Right atrium auricular region (tissue), 2 donors: ENCODE data around the gene MYO5B. TPM values are rescaled to one million over a fixed set of nuclear protein-coding genes. Genes with fewer than 3 reads are reported as not detected.

Source experiments
- DNase-seq: peaks from one replicate; pipeline ENCODE4 v3.0.0-alpha.2; 2019; ENCODE audit warnings: low spot score
- H3K27ac ChIP-seq, 2 donors: fragments of 200-600 bp; sonication (generic); 1 replicate in 1 of 2; 2 replicates in 1 of 2; pipeline ENCODE4 v1.5.1; 2016 to 2019
- H3K27me3 ChIP-seq, 2 donors: fragments of 200-600 bp; sonication (generic); one replicate each; pipeline versions ENCODE4 v1.5.1 to v1.6.0; 2017 to 2019
- H3K36me3 ChIP-seq: fragments of 200-600 bp; sonication (generic); one replicate; pipeline ENCODE4 v1.5.1; 2016
- H3K4me1 ChIP-seq, 2 donors: fragments of 200-600 bp; sonication (generic); one replicate each; pipeline versions ENCODE4 v1.5.1 to v1.6.0; 2017 to 2019
- H3K4me3 ChIP-seq, 2 donors: fragments of 200-600 bp; sonication (generic); 1 replicate in 1 of 2; 2 replicates in 1 of 2; pipeline ENCODE4 v1.5.1; 2017 to 2019; ENCODE audit warnings: mild to moderate bottlenecking in 1 of 2, moderate library complexity in 1 of 2
- H3K9me3 ChIP-seq, 2 donors: fragments of 200-600 bp; sonication (generic); one replicate each; pipeline ENCODE4 v1.5.1; 2019
- CTCF ChIP-seq, 2 donors: fragments of 200-600 bp; sonication (generic); IDR thresholded peaks; one replicate each; pipeline ENCODE4 v1.5.1; 2019; ENCODE audit warnings: antibody characterized with exemption in 2 of 2
- total RNA-seq, 2 donors: library from RNA; depleted of rRNA; stranded (reverse); fragments of >200 nt; gene quantifications; one replicate each; pipeline ENCODE4 v1.1.0, GENCODE V29; 2016

MYO5B gene
- total RNA-seq, 2 donors from 2014 or later, result 7.7 to 10.2 TPM

- no peak for DNase-seq
- Histone ChIP-seq H3K27me3 (no peaks in the 10 kb centered on the region), H3K4me1 (peaks cover 0 to 9% of the 10 kb centered on the region in 2 donors), H3K4me3 (no peak overlapping the region), H3K27ac (no peak overlapping the region), H3K36me3 (no peaks in the 10 kb centered on the region), H3K9me3 (no peaks in the 10 kb centered on the region)
- no peak for TF ChIP-seq CTCF (IDR thresholded peaks at IDR 0.05)
Observed at GRCh38 chr18:50080316-50080715, 114.6 kb downstream of the MYO5B start.

- Histone ChIP-seq H3K4me1 (peaks cover 0 to 9% of the 10 kb centered on the region in 2 donors), H3K36me3 (no peaks in the 10 kb centered on the region), H3K27ac (no peak overlapping the region), H3K4me3 (no peak overlapping the region), H3K9me3 (no peaks in the 10 kb centered on the region), H3K27me3 (no peaks in the 10 kb centered on the region)
- no peak for DNase-seq
- TF ChIP-seq CTCF (IDR thresholded peaks at IDR 0.05), result no peak
Observed at GRCh38 chr18:50079571-50080295, 115.2 kb downstream of the MYO5B start.

GRCh38 chr18:50076277-50076676, 118.7 kb downstream of the MYO5B start:
- Histone ChIP-seq H3K36me3 (no peaks in the 10 kb centered on the region), H3K27ac (no peak overlapping the region), H3K4me1 (peaks cover 0 to 16% of the 10 kb centered on the region in 2 donors), H3K9me3 (no peaks in the 10 kb centered on the region), H3K4me3 (no peak overlapping the region), H3K27me3 (no peaks in the 10 kb centered on the region)
- DNase-seq, result no peak
- TF ChIP-seq CTCF (IDR thresholded peaks at IDR 0.05), result no peak

- Histone ChIP-seq H3K27ac (no peak overlapping the region), H3K27me3 (no peaks in the 10 kb centered on the region), H3K4me1 (peaks cover 0 to 16% of the 10 kb centered on the region in 2 donors), H3K9me3 (no peaks in the 10 kb centered on the region), H3K4me3 (no peak overlapping the region), H3K36me3 (no peaks in the 10 kb centered on the region)
- no peak for DNase-seq
- no peak for TF ChIP-seq CTCF (IDR thresholded peaks at IDR 0.05)
Observed at GRCh38 chr18:50075772-50076171, 119.2 kb downstream of the MYO5B start.

GRCh38 chr18:50074404-50074803, 120.5 kb downstream of the MYO5B start:
- Histone ChIP-seq H3K27ac (no peak overlapping the region), H3K36me3 (no peaks in the 10 kb centered on the region), H3K4me1 (peaks cover 0 to 6% of the 10 kb centered on the region in 2 donors), H3K27me3 (no peaks in the 10 kb centered on the region), H3K9me3 (no peaks in the 10 kb centered on the region), H3K4me3 (no peak overlapping the region)
- no peak for TF ChIP-seq CTCF (IDR thresholded peaks at IDR 0.05)
- no peak for DNase-seq

GRCh38 chr18:50073319-50073718, 121.6 kb downstream of the MYO5B start:
- no peaks in the 10 kb centered on the region for H3K27me3 ChIP-seq
- peaks cover 0 to 6% of the 10 kb centered on the region in 2 donors for H3K4me1 ChIP-seq
- H3K36me3 ChIP-seq, result no peaks in the 10 kb centered on the region
- no peaks in the 10 kb centered on the region for H3K9me3 ChIP-seq
- no peak overlapping the region for H3K27ac ChIP-seq
- no peak for DNase-seq
- no peak for TF ChIP-seq CTCF (IDR thresholded peaks at IDR 0.05)
- no peak overlapping the region for H3K4me3 ChIP-seq
